AG04449 (cell line): Measurements from ENCODE around the gene TTC27.
"Not testable (repeated sequence)": the region's sequence is repeated elsewhere in the genome, so short reads cannot be mapped to it uniquely, and the experiment has no call there.

ENCODE experiments used
- CTCF ChIA-PET: fragments of 350-600 bp; formaldehyde crosslinking; extraction: SDS; loops from one replicate; lab custom pipeline; 2021; ENCODE audit warnings: antibody characterized with exemption; lab: Yijun Ruan, JAX
- POLR2A ChIA-PET: fragments of 400-600, 350-600 bp; formaldehyde crosslinking; extraction: SDS; loops from one replicate; lab custom pipeline; 2020; ENCODE audit warnings: antibody characterized with exemption, inconsistent platforms; lab: Yijun Ruan, JAX
- DNase-seq: peaks from one replicate; pipeline ENCODE4 v3.0.0-alpha.2; 2010; ENCODE audit warnings: low read depth, low spot score
- H3K4me3 ChIP-seq: 2 replicates; pipeline ENCODE4 v1.5.1; 2011; ENCODE audit warnings: low read depth, mild to moderate bottlenecking, control low read depth, low read length
- TF ChIP-seq, protein P1 (sequence below): IDR thresholded peaks from one replicate; pipeline ENCODE4 v1.5.1; 2011; ENCODE audit warnings: mild to moderate bottlenecking, moderate library complexity, low read length, control low read depth, inconsistent platforms; ENCODE audit not compliant: insufficient read depth; ENCODE audit errors: missing control alignments

Gene TTC27

GRCh38 chr2:32843699-32844098, 215.8 kb downstream of the TTC27 start:
- DNase-seq, result no peak
- TF ChIP-seq, protein P1, sequence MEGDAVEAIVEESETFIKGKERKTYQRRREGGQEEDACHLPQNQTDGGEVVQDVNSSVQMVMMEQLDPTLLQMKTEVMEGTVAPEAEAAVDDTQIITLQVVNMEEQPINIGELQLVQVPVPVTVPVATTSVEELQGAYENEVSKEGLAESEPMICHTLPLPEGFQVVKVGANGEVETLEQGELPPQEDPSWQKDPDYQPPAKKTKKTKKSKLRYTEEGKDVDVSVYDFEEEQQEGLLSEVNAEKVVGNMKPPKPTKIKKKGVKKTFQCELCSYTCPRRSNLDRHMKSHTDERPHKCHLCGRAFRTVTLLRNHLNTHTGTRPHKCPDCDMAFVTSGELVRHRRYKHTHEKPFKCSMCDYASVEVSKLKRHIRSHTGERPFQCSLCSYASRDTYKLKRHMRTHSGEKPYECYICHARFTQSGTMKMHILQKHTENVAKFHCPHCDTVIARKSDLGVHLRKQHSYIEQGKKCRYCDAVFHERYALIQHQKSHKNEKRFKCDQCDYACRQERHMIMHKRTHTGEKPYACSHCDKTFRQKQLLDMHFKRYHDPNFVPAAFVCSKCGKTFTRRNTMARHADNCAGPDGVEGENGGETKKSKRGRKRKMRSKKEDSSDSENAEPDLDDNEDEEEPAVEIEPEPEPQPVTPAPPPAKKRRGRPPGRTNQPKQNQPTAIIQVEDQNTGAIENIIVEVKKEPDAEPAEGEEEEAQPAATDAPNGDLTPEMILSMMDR, result no peak
- H3K4me3 ChIP-seq, result no peak overlapping the region
- ChIA-PET CTCF (no interaction called here), POLR2A (no interaction called here)

DNA sequence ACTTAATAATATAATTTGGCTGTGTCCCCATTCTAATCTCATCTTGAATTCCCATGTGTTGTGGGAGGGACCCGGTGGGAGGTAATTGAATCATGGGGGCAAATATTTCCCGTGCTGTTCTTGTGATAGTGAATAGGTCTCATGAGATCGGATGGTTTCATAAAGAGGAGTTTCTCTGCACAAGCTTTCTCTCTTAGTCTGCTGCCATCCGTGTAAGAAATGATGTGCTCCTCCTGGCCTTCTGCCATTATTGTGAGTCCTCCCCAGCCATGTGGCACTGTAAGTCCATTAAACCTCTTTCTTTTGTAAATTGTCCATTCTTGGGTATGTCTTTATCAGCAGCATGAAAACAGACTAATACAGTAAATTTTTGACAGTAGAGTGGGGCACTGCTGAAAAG, 216.4 kb downstream of the TTC27 start:
- DNase-seq, result no peak
- TF ChIP-seq, protein P1, result no peak
- H3K4me3 ChIP-seq, result no peak overlapping the region
- POLR2A ChIA-PET, result no interaction called here
- CTCF ChIA-PET, result no interaction called here

GRCh38 chr2:32846274-32846673, 218.4 kb downstream of the TTC27 start:
- POLR2A ChIA-PET, DNase-seq, H3K4me3 ChIP-seq: not testable (repeated sequence)
- CTCF ChIA-PET, result interaction anchor here (1.3 kb wide), 1 partner anchor 23 kb away, joined by 3 read pairs; no protein-coding TSS in a partner anchor

DNA sequence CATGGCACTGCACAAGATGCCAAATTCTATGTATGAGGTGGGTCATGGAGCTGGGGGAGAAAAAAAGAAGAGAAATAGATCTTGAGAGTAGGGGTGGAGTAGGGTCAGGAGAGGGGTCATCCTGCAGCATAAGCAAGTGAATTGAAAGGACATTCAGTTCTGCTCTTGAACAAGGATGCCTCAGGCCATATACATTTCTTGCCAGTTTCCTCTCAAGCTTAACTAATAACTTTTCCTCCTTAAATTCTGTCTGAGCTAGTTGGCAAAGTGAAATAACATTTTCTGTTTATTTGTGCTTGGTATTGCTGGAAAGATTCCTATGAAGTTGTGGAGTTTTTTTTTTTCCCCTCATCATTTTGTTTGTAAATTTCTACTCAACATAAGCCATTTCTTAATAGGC, 219.9 kb downstream of the TTC27 start:
- TF ChIP-seq, protein P1, result no peak
- DNase-seq, result no peak
- ChIA-PET CTCF (interaction anchor here (0.8 to 1.4 kb wide), 4 partner anchors 9 to 25 kb away, joined by 3 to 4 read pairs (median 3); no protein-coding TSS in a partner anchor), POLR2A (no interaction called here)
- H3K4me3 ChIP-seq, result no peak overlapping the region

DNA sequence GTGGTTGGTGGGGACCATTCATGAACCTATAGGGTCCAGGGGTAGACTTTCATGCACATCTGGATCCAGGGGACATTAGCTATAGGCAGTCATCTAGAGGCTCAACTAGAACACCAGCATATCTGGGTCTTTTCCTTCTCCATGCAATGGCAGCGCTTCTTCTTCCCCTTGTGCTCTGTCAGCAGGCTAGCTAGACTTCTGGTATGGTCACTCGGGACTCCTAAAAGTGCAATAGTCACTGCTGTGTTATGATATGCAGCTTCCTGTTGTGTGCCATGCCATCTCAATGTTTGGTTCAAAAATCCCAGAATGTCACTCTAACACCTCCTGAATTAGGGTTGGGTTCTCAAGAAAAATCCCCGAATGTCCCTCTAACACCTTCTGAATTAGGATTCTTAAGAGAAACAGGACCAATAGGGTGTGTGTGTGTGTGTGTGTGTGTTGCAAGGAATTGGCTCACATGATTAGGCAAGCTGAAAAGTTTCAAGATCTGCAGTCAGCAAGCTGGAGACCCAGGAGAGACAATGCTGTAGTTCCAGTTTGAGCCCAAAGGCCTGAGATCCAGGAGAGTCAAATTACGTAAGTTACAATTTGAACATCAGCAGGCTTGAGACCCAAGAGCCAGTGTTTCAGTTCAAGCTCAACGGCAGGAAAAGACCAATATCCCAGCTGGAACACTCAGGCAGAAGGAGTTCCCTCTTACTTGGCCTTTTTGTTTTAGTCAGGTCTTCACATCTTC, 221.8 kb downstream of the TTC27 start:
- CTCF ChIA-PET, result no interaction called here
- DNase-seq, result no peak
- no peak overlapping the region for H3K4me3 ChIP-seq
- TF ChIP-seq, protein P1, result no peak
- POLR2A ChIA-PET, result no interaction called here

DNA sequence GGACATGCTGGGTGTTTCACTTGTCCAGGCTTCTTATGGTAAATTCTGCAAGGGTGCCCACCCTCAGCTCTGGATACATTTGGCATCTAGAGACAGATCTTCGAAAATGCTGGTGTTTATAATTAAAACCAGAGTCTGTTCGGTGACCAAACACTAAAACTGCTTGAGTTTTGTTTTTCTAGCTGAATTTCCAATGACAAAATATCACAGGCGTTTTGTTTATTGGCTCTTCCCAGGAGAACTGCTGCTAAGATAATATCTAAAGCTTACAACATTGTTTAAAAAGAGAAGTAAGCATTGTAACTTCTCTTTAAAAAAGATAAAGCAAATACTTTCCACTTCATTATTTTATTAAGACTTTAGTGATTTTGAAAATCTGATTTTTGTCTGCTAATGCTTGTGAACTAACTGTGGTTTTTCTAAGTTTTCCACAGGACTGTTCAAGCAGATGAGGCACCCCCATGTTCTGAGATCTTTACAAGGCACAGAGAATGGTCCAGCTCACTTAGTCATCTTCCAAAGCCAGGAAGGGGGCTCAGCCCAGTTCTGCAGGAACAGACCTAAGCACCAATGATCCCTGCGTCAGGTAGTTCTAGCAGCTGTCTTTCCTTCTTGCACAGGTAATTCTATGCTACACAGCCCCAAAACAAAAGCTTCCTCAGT, 224.1 kb downstream of the TTC27 start:
- POLR2A ChIA-PET, result no interaction called here
- TF ChIP-seq, protein P1, result no peak
- CTCF ChIA-PET, result interaction anchor here (0.7 kb wide), 1 partner anchor 12 kb away, joined by 3 read pairs; no protein-coding TSS in a partner anchor
- no peak for DNase-seq
- no peak overlapping the region for H3K4me3 ChIP-seq
